Prostate gland (tissue), 2 donors: ENCODE data around the gene VAV2. TPM values are rescaled to one million over a fixed set of nuclear protein-coding genes. Genes with fewer than 3 reads are reported as not detected.

Source experiments
- DNase-seq: peaks from one replicate; pipeline ENCODE4 v3.0.0-alpha.2; 2019; ENCODE audit warnings: low spot score
- H3K27ac ChIP-seq, 2 donors: fragments of 200-600 bp; sonication (generic); 2 replicates each; pipeline ENCODE4 v1.5.1; 2017 to 2019
- H3K27me3 ChIP-seq: fragments of 200-600 bp; sonication (generic); replicated peaks from 2 replicates; pipeline ENCODE4 v1.5.1; 2019; ENCODE audit not compliant: insufficient read depth
- H3K36me3 ChIP-seq, 2 donors: fragments of 200-600 bp; sonication (generic); 1 replicate in 1 of 2; 2 replicates in 1 of 2; pipeline versions ENCODE4 v1.5.1 to v1.8.1; 2017 to 2019
- H3K4me1 ChIP-seq: fragments of 200-600 bp; sonication (generic); replicated peaks from 2 replicates; pipeline ENCODE4 v1.5.1; 2019
- H3K4me3 ChIP-seq, 2 donors: fragments of 200-600 bp; sonication (generic); 2 replicates each; pipeline ENCODE4 v1.5.1; 2017 to 2019
- H3K9me3 ChIP-seq: fragments of 200-600 bp; sonication (generic); 2 replicates; pipeline ENCODE4 v1.5.1; 2017
- POLR2A ChIP-seq: fragments of 450-650 bp; IDR thresholded peaks from one replicate; pipeline ENCODE4 v1.6.1; 2016; ENCODE audit warnings: antibody characterized with exemption, mild to moderate bottlenecking
- POLR2AphosphoS5 ChIP-seq: sonication (generic); formaldehyde crosslinking; IDR thresholded peaks from one replicate; pipeline ENCODE4 v1.6.1; 2017; ENCODE audit warnings: antibody characterized with exemption
- WGBS: methylation state at CpG from one replicate; pipeline ENCODE4 v1.1.5; 2018; 5-methylcytosine and 5-hydroxymethylcytosine counted together
- intact Hi-C: fragments of 100-400 bp; cut with DNase I; formaldehyde crosslinking; loops from one replicate; pipeline ENCODE4 v1.14.2; 2022
- total RNA-seq, 2 donors: library from RNA; depleted of rRNA; stranded (reverse); fragments of >200 nt; gene quantifications; one replicate each; pipeline ENCODE4 v1.1.0, GENCODE V29; 2016
- TF ChIP-seq, protein P1 (sequence below), 4 experiments: fragments of 200-600 bp in 2 of 4; fragments of 450-650 bp in 2 of 4; sonication (generic) in 2 of 4; IDR thresholded peaks; 1 replicate in 3 of 4; 2 replicates in 1 of 4; pipeline ENCODE4 v1.5.1; 2016 to 2019; ENCODE audit warnings: antibody characterized with exemption in 4 of 4, mild to moderate bottlenecking in 2 of 4, moderate library complexity in 2 of 4

Gene VAV2
- total RNA-seq, 2 donors from 2014 or later, result 13.5 to 19.5 TPM

DNA sequence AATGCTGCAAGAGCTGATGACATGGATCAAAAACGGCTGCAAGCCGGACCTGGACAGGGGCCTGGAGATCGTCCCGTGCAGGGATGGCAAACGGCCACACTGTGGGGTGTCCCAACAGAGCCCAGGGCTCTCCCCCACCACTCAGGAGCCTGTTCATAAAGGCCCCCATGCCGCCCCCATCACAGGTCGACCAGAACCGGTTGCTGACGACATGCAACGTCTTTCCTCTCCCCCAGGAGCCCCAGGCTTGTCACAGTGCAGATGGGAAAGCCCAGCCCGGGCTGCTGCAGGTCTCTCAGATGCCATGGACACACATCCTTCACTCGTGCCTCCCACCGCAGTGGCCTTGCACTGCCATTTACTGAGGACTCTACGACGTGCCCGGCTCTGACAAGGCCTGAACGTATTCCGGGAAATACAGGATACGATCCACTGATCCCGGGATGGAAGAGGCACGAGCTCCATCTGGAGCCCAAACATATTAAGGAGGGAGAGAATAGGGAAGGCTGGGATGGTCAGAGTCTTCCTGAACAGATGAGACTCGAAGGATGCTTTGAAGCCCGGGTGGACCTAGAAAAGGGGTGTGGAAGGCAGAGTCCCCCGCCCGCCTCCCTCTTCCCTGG lies 177.4 kb downstream of the VAV2 start:
- 66% methylated on average over 24 of the region's 25 CpGs for WGBS
- Histone ChIP-seq H3K4me1 (no peaks in the 10 kb centered on the region), H3K9me3 (no peaks in the 10 kb centered on the region), H3K27me3 (no peaks in the 10 kb centered on the region), H3K36me3 (no peaks in the 10 kb centered on the region), H3K4me3 (no peak overlapping the region), H3K27ac (no peak overlapping the region)
- no peak for DNase-seq
- TF ChIP-seq POLR2A (no peak), POLR2AphosphoS5 (no peak)
- TF ChIP-seq, protein P1, sequence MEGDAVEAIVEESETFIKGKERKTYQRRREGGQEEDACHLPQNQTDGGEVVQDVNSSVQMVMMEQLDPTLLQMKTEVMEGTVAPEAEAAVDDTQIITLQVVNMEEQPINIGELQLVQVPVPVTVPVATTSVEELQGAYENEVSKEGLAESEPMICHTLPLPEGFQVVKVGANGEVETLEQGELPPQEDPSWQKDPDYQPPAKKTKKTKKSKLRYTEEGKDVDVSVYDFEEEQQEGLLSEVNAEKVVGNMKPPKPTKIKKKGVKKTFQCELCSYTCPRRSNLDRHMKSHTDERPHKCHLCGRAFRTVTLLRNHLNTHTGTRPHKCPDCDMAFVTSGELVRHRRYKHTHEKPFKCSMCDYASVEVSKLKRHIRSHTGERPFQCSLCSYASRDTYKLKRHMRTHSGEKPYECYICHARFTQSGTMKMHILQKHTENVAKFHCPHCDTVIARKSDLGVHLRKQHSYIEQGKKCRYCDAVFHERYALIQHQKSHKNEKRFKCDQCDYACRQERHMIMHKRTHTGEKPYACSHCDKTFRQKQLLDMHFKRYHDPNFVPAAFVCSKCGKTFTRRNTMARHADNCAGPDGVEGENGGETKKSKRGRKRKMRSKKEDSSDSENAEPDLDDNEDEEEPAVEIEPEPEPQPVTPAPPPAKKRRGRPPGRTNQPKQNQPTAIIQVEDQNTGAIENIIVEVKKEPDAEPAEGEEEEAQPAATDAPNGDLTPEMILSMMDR (IDR thresholded peaks at IDR 0.05), result no peak
- intact Hi-C loops, result no loop called here

DNA sequence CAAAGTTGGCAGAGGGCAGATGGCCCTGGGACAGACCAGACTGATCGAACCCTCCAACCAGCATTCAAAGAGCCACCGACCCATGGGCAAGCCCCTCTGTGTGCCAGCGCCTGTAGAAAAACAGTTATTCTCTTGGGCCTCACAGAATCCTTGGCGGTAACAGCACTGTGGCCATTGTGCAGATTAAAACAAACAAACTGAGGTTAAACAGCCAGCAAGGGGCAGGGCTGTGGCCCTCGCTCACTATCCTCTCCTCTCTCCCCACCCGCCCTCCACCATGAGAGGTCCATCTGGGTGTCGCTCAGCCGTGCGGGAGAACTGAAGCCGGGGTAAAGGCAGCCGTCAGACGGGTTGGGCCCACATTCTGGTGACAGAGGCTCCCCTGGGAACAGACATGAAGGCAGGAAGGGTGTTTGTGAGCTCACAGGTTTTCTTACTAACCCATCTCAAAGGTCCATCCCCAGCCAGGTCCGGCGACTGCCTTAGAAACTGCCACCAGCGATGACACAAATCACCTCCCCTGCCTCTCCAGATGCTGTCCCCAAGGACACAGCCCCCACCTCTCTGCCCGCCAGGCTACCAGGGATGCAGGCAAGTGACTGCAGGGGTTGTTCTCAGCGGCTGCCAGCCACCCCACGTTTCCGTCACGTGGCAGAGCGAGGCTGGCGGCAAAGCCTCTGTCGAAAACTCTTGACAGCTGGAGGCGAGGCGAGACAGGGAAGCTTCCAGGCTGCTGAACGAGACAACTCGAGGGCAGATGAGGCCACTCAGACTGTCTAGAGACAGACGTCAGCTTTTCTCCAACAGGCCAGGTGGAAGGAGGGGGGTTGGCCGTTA lies 178.2 kb downstream of the VAV2 start:
- no peak overlapping the region for H3K27ac ChIP-seq
- no peak for DNase-seq
- H3K36me3 ChIP-seq, result no peaks in the 10 kb centered on the region
- WGBS, result 69% methylated on average over 29 of the region's 29 CpGs
- no peaks in the 10 kb centered on the region for H3K27me3 ChIP-seq
- no peaks in the 10 kb centered on the region for H3K4me1 ChIP-seq
- intact Hi-C loops, result no loop called here
- TF ChIP-seq POLR2A, result no peak
- TF ChIP-seq, protein P1 (IDR thresholded peaks at IDR 0.05), result no peak
- TF ChIP-seq POLR2AphosphoS5, result no peak
- H3K9me3 ChIP-seq, result no peaks in the 10 kb centered on the region
- H3K4me3 ChIP-seq, result no peak overlapping the region

DNA sequence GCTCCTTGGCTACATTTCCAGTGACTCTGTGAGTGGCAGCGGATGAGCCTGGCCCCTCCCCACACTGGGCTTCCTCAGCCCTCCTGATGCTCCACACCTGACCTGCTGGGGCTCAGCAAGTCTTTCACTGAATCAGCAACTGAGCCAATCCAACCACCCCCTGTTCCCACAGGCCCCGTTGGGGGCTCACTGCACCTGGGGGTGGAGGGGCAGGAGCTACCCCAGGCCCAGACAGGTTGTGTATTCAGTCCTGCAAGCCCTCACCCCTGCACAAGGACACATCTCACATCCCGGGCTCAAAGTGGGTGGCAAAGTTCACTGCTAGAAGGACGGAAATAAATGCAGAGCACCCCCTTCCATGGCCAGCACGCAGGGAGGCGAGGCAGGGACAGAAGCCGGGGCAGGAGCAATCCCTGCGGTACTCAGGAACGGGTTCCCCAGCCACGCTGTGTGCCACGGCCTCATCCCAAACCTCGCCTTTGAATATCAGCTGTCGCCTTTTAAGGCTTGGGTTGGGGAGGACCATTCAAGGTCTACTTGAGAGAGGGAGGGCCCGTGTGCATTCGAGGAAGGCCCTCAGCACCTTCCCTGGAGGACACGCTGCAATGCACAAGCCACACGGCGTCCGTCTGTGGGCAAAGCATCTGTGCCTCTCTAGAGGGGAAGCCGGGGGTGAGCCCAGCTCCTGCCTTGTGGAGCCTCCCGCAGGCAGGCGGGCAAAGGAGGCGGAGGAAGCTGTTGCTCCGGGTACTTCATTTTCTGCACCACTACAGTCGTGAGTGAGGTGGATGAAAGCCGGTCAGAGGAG lies 179.0 kb downstream of the VAV2 start:
- WGBS, result 92% methylated on average over 26 of the region's 26 CpGs
- no peaks in the 10 kb centered on the region for H3K9me3 ChIP-seq
- no peak overlapping the region for H3K4me3 ChIP-seq
- intact Hi-C loops, result no loop called here
- H3K27ac ChIP-seq, result no peak overlapping the region
- no peaks in the 10 kb centered on the region for H3K36me3 ChIP-seq
- H3K27me3 ChIP-seq, result no peaks in the 10 kb centered on the region
- TF ChIP-seq, protein P1 (IDR thresholded peaks at IDR 0.05), result no peak
- TF ChIP-seq POLR2A (no peak), POLR2AphosphoS5 (no peak)
- no peaks in the 10 kb centered on the region for H3K4me1 ChIP-seq
- no peak for DNase-seq

DNA sequence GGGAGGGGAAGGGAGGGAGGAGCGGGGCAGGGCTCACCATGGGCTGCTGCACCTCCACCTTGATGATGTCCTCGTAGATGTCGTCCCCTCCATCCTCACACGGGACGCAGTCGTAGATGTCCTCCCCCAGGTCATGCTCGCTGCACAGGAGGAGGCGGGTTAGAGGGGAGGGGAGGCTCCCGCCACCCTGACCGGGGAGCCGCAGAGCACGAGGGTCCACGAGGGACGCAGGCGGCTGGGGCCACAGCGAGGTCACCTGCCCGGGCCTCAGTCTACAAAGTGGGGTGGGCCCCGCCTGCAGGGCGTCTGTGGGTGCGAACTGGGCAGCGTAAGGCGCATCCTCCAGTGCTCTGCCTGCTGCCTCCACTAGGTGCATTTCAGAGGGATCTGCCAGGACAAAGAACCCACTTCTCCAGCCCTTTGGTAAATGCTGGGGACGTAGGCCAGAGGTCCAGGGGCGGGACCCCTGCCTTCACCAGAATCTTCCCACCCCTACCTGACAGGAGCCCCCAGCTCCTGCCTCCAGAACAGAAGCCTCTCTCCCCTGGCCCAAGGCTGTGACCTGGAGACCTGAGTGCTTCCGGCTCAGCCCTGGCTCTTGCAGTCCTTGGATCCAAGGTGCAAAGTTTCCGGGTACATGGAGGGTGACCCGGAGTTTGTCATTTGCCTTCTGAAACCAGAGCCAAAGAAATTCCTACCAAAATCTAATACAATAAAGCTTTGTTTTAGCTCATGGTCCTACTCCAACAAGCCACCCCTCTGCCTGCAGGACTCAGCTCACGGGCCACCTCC lies 179.9 kb downstream of the VAV2 start:
- intact Hi-C loops, result no loop called here
- WGBS, result 92% methylated on average over 28 of the region's 28 CpGs
- DNase-seq, result no peak
- no peak overlapping the region for H3K4me3 ChIP-seq
- no peaks in the 10 kb centered on the region for H3K4me1 ChIP-seq
- no peaks in the 10 kb centered on the region for H3K36me3 ChIP-seq
- H3K27me3 ChIP-seq, result no peaks in the 10 kb centered on the region
- no peak overlapping the region for H3K27ac ChIP-seq
- no peaks in the 10 kb centered on the region for H3K9me3 ChIP-seq
- no peak for TF ChIP-seq POLR2A
